IMR-90 (cell line): ENCODE results near the gene COG3. TPM values are rescaled to one million over a fixed set of nuclear protein-coding genes. Genes with fewer than 3 reads are reported as not detected.

Experiments
- ATAC-seq: fragments of 200-7000 bp; cut with Tn5 transposase; 2 replicates; pipeline ENCODE4 v1.9.1; 2020; ENCODE audit warnings: low read depth, mild to moderate bottlenecking, moderate library complexity
- BruUV-seq: library from RNA; stranded (reverse); fragments of 400-500 nt; replicated peaks from 2 replicates; lab custom pipeline; 2021; lab: Mats Ljungman, UMichigan
- CTCF ChIA-PET: fragments of 300-600 bp; formaldehyde crosslinking; extraction: SDS; loops from one replicate; lab custom pipeline; 2021; ENCODE audit warnings: antibody characterized with exemption; lab: Yijun Ruan, JAX
- POLR2A ChIA-PET: fragments of 300-600 bp; sonication (Branson Sonifier 250); formaldehyde crosslinking; loops from one replicate; lab custom pipeline; 2022; ENCODE audit warnings: antibody characterized with exemption; ENCODE audit not compliant: unreplicated experiment; lab: Charles Lee
- DNase-seq: peaks from one replicate; pipeline ENCODE4 v3.0.0; 2013
- H2AFZ ChIP-seq: replicated peaks from 2 replicates; pipeline ENCODE3; 2013; ENCODE audit warnings: low read length, mild to moderate bottlenecking; ENCODE audit not compliant: poor library complexity
- H2AK5ac ChIP-seq: 2 replicates; pipeline ENCODE4 v1.6.1; 2013; ENCODE audit warnings: low read depth, low read length, inconsistent platforms
- H2AK9ac ChIP-seq: replicated peaks from 2 replicates; pipeline ENCODE3; 2013; ENCODE audit warnings: mild to moderate bottlenecking, low read depth, low read length, moderate library complexity; ENCODE audit not compliant: poor library complexity
- H2BK120ac ChIP-seq: 2 replicates; pipeline ENCODE4 v1.6.1; 2013; ENCODE audit warnings: low read depth, low read length, inconsistent platforms
- H2BK15ac ChIP-seq: 3 replicates; pipeline ENCODE4 v1.6.1; 2013; ENCODE audit warnings: low read depth, low read length, inconsistent platforms
- H2BK20ac ChIP-seq: 2 replicates; pipeline ENCODE4 v1.6.1; 2013; ENCODE audit warnings: low read depth, mild to moderate bottlenecking, inconsistent platforms, low read length, moderate library complexity
- H2BK5ac ChIP-seq: 2 replicates; pipeline ENCODE4 v1.6.1; 2013; ENCODE audit warnings: mild to moderate bottlenecking, low read depth, low read length, inconsistent platforms; ENCODE audit not compliant: poor library complexity, severe bottlenecking
- H3K14ac ChIP-seq: replicated peaks from 2 replicates; pipeline ENCODE4 v1.6.1; 2013; ENCODE audit warnings: low read depth, low read length, inconsistent platforms
- H3K18ac ChIP-seq: 2 replicates; pipeline ENCODE4 v1.6.1; 2013; ENCODE audit warnings: low read depth, low read length, control low read depth
- H3K23ac ChIP-seq: 2 replicates; pipeline ENCODE4 v1.6.1; 2013; ENCODE audit warnings: low read depth, low read length, inconsistent platforms
- H3K27ac ChIP-seq: 2 replicates; pipeline ENCODE4 v1.5.1; 2013; ENCODE audit warnings: mild to moderate bottlenecking, control low read depth, low read length; ENCODE audit not compliant: insufficient read depth
- H3K27me3 ChIP-seq: 2 replicates; pipeline ENCODE4 v1.6.1; 2013; ENCODE audit warnings: low read length; ENCODE audit not compliant: control insufficient read depth, insufficient read depth
- H3K36me3 ChIP-seq: 2 replicates; pipeline ENCODE4 v1.6.1; 2013; ENCODE audit warnings: low read length, mixed read lengths; ENCODE audit not compliant: control insufficient read depth, insufficient read depth
- H3K4ac ChIP-seq: 2 replicates; pipeline ENCODE4 v1.6.1; 2013; ENCODE audit warnings: low read depth, low read length, inconsistent platforms
- H3K4me1 ChIP-seq: 2 replicates; pipeline ENCODE4 v1.6.1; 2013; ENCODE audit warnings: low read length, mixed read lengths; ENCODE audit not compliant: control insufficient read depth, insufficient read depth
- H3K4me2 ChIP-seq: 2 replicates; pipeline ENCODE4 v1.6.1; 2013; ENCODE audit warnings: low read depth, mild to moderate bottlenecking, control low read depth, low read length, moderate library complexity
- H3K4me3 ChIP-seq: 2 replicates; pipeline ENCODE4 v1.5.1; 2013; ENCODE audit warnings: low read depth, mild to moderate bottlenecking, control low read depth, low read length, moderate library complexity; ENCODE audit not compliant: insufficient read depth
- H3K56ac ChIP-seq: 2 replicates; pipeline ENCODE4 v1.6.1; 2013; ENCODE audit warnings: low read length, inconsistent platforms; ENCODE audit not compliant: insufficient read depth; ENCODE audit errors: extremely low read depth
- H3K79me1 ChIP-seq, 2 experiments: 2 replicates each; pipeline ENCODE4 v1.6.1; 2013; ENCODE audit warnings: low read length in 2 of 2, inconsistent platforms in 1 of 2, low read depth in 1 of 2
- H3K9ac ChIP-seq: 2 replicates; pipeline ENCODE4 v1.6.1; 2013; ENCODE audit warnings: low read depth, low read length, control low read depth
- H3K9me1 ChIP-seq: 2 replicates; pipeline ENCODE4 v1.6.1; 2013; ENCODE audit warnings: low read length, inconsistent platforms; ENCODE audit not compliant: insufficient read depth
- H3K9me3 ChIP-seq: 2 replicates; pipeline ENCODE4 v1.6.1; 2013; ENCODE audit warnings: low read length; ENCODE audit not compliant: control insufficient read depth, insufficient read depth
- H4K20me1 ChIP-seq: 2 replicates; pipeline ENCODE4 v1.6.1; 2013; ENCODE audit warnings: low read length, inconsistent platforms; ENCODE audit not compliant: insufficient read depth
- H4K5ac ChIP-seq: 2 replicates; pipeline ENCODE4 v1.6.1; 2013; ENCODE audit warnings: mild to moderate bottlenecking, low read depth, low read length, control low read depth
- H4K8ac ChIP-seq, 2 experiments: 2 replicates each; pipeline ENCODE4 v1.6.1; 2013; ENCODE audit warnings: low read depth in 2 of 2, low read length in 2 of 2, control low read depth in 1 of 2, inconsistent platforms in 1 of 2
- H4K91ac ChIP-seq: 2 replicates; pipeline ENCODE4 v1.6.1; 2013; ENCODE audit warnings: low read depth, low read length, inconsistent platforms; ENCODE audit not compliant: insufficient read depth
- BHLHE40 ChIP-seq: fragments of 150-350 bp; IDR thresholded peaks from 2 replicates; pipeline ENCODE4 v1.6.1; 2016; ENCODE audit warnings: mild to moderate bottlenecking, low read depth, low read length
- FOS ChIP-seq: fragments of 150-350 bp; IDR thresholded peaks from 2 replicates; pipeline ENCODE4 v1.6.1; 2016; ENCODE audit warnings: low read depth, low read length
- MAZ ChIP-seq: IDR thresholded peaks from 2 replicates; pipeline ENCODE4 v1.6.1; 2012; ENCODE audit warnings: low read depth, mild to moderate bottlenecking, low read length, improper control_type of control experiment, moderate library complexity, borderline replicate concordance
- NFE2L2 ChIP-seq: fragments of 150-350 bp; IDR thresholded peaks from 2 replicates; pipeline ENCODE4 v1.6.1; 2016; ENCODE audit warnings: low read depth, mild to moderate bottlenecking, low read length
- POLR2A ChIP-seq: IDR thresholded peaks from 2 replicates; pipeline ENCODE4 v1.6.1; 2012; ENCODE audit warnings: mild to moderate bottlenecking, low read depth, low read length
- RFX5 ChIP-seq: IDR thresholded peaks from 2 replicates; pipeline ENCODE4 v1.8.0; 2012; ENCODE audit warnings: low read depth, mild to moderate bottlenecking, low read length, moderate library complexity
- SMC3 ChIP-seq: fragments of 150-350 bp; IDR thresholded peaks from 2 replicates; pipeline ENCODE4 v1.6.1; 2016; ENCODE audit warnings: low read depth, mild to moderate bottlenecking, antibody characterized with exemption, low read length, moderate library complexity
- WGBS, 2 experiments: methylation state at CpG; one replicate each; pipeline versions ENCODE4 v1.1.5 to v1.1.7; 2013; ENCODE audit warnings: missing lambda C conversion rate in 2 of 2; ENCODE audit not compliant: insufficient read length in 1 of 2; ENCODE audit errors: extremely low coverage in 2 of 2; 5-methylcytosine and 5-hydroxymethylcytosine counted together
- dilution Hi-C: fragments of 300-500 bp; cut with HindIII; formaldehyde crosslinking; loops from one replicate; pipeline ENCODE4 v1.14.3; 2018; ENCODE audit warnings: low sequenced_read_pairs; ENCODE audit not compliant: unreplicated experiment
- in situ Hi-C: fragments of 300-500 bp; cut with MboI; formaldehyde crosslinking; loops from 3 replicates; pipeline ENCODE4 v1.14.3; 2019; ENCODE audit warnings: low sequenced_read_pairs, inconsistent platforms, mixed read lengths
- intact Hi-C: fragments of 100-400 bp; cut with micrococcal nuclease; formaldehyde crosslinking; loops from 2 replicates; pipeline ENCODE4 v1.10.0; 2022
- polyA plus RNA-seq, 3 experiments: library from polyadenylated mRNA; depleted of rRNA; stranded (reverse); fragments of >200 nt; gene quantifications; 2 replicates each; pipeline ENCODE4 v1.2.3, GENCODE V29; 2012; ENCODE audit warnings: low replicate concordance in 1 of 3
- total RNA-seq: library from RNA; depleted of rRNA; stranded (reverse); fragments of >200 nt; gene quantifications from 2 replicates; pipeline ENCODE4 v1.2.3, GENCODE V29; 2012
- TF ChIP-seq, protein P1 (sequence below): fragments of 150-350 bp; IDR thresholded peaks from 2 replicates; pipeline ENCODE4 v1.6.1; 2016; ENCODE audit warnings: low read depth, mild to moderate bottlenecking, low read length, moderate library complexity, borderline replicate concordance
- TF ChIP-seq, protein P2 (sequence below): conservative IDR thresholded peaks from 2 replicates; pipeline ENCODE4 v1.5.1; 2012; ENCODE audit warnings: mild to moderate bottlenecking, low read depth, low read length, improper control_type of control experiment

The COG3 gene
- total and polyA plus RNA-seq, 2 of the 4 experiments (the other 2 are of a cell fraction): 21.7 to 31.9 TPM

DNA sequence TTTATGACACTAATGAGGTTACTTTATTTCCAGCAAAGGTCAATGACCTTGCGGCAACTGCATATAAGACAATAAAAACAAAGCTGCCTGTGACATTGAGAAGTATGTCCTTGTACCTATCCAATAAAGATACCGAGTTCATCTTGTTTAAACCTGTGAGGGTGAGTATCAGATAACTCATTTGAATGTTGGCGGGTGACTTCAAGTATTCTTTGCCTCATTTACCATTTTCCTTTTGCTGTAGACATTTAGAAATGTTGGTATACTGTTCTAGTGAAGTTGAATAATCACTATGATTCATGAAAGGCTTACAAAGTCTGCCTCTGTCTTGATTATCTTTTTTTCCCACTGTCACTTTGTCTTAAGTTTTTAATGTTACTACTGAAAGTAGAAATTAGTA is 65.0 kb downstream of the COG3 start (continued):
- TF ChIP-seq RFX5: no peak
- no peak for TF ChIP-seq MAZ
- no peak for TF ChIP-seq BHLHE40

DNA sequence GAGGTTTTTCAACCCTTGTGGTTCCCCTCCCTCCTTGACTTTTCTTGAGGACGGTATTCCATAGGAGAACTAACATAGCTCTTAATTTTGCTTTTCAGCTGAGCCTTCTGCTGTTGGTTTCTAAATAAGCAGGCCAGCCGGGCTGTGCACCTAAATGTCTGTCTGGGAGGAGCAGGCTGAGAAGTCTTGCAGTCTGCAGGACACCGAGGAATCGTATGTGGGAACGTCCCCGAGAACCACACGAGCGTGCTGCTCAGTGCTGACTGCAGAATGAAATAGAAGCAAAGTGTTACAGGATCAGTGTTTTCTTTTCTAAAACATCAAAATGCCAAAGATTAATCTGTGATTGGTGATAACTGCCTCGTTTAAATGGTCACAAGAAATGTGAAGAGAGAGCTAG is 69.9 kb downstream of the COG3 start:
- H3K4me3 ChIP-seq: no peak overlapping the region
- H3K18ac ChIP-seq: no peak overlapping the region
- no peak overlapping the region for H4K8ac ChIP-seq
- BruUV-seq: no TSS peak
- no peaks in the 10 kb centered on the region for H3K9me3 ChIP-seq
- no peak overlapping the region for H2BK5ac ChIP-seq
- no peak overlapping the region for H2AK9ac ChIP-seq
- H3K27me3 ChIP-seq: no peaks in the 10 kb centered on the region
- H2AK5ac ChIP-seq: no peak overlapping the region
- no peak overlapping the region for H3K9ac ChIP-seq
- no peak for DNase-seq
- peaks cover 38% of the 10 kb centered on the region for H3K36me3 ChIP-seq
- no peak overlapping the region for H4K91ac ChIP-seq
- H3K4ac ChIP-seq: no peak overlapping the region
- peaks cover 3% of the 10 kb centered on the region; the same call in 1 of the 2 replicates for H3K4me1 ChIP-seq
- no peak overlapping the region for H2BK20ac ChIP-seq
- ATAC-seq: no peak
- no peak overlapping the region for H2BK15ac ChIP-seq
- no peak overlapping the region for H3K56ac ChIP-seq
- ChIA-PET POLR2A (no interaction called here), CTCF (no interaction called here)
- no peak overlapping the region for H2BK120ac ChIP-seq
- peaks cover 4% of the 10 kb centered on the region; the same call in 1 of the 2 replicates for H3K9me1 ChIP-seq
- no peak overlapping the region for H3K23ac ChIP-seq
- no peak overlapping the region for H3K4me2 ChIP-seq
- no peak overlapping the region for H4K5ac ChIP-seq
- H3K79me1 ChIP-seq: peaks cover 2 to 9% of the 10 kb centered on the region in 2 experiments
- in situ Hi-C loops (loop anchor here (10.0 kb wide), 1 partner anchor 60 kb away; no protein-coding TSS in a partner anchor), dilution Hi-C loops (no loop called here), intact Hi-C loops (no loop called here)
- no peak overlapping the region for H3K14ac ChIP-seq
- peaks cover 4% of the 10 kb centered on the region; the same call in 1 of the 2 replicates for H4K20me1 ChIP-seq
- WGBS, 2 experiments: 89% methylated on average over 3 of the region's 9 CpGs; no CpG with 5 or more reads in 1 of the 2 experiments
- TF ChIP-seq FOS: no peak
- no peak for TF ChIP-seq RFX5
- TF ChIP-seq NFE2L2: no peak
- no peak for TF ChIP-seq POLR2A
- no peak for TF ChIP-seq SMC3
- TF ChIP-seq MAZ: no peak
- TF ChIP-seq, protein P1, sequence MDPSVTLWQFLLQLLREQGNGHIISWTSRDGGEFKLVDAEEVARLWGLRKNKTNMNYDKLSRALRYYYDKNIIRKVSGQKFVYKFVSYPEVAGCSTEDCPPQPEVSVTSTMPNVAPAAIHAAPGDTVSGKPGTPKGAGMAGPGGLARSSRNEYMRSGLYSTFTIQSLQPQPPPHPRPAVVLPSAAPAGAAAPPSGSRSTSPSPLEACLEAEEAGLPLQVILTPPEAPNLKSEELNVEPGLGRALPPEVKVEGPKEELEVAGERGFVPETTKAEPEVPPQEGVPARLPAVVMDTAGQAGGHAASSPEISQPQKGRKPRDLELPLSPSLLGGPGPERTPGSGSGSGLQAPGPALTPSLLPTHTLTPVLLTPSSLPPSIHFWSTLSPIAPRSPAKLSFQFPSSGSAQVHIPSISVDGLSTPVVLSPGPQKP: no peak
- TF ChIP-seq, protein P2, sequence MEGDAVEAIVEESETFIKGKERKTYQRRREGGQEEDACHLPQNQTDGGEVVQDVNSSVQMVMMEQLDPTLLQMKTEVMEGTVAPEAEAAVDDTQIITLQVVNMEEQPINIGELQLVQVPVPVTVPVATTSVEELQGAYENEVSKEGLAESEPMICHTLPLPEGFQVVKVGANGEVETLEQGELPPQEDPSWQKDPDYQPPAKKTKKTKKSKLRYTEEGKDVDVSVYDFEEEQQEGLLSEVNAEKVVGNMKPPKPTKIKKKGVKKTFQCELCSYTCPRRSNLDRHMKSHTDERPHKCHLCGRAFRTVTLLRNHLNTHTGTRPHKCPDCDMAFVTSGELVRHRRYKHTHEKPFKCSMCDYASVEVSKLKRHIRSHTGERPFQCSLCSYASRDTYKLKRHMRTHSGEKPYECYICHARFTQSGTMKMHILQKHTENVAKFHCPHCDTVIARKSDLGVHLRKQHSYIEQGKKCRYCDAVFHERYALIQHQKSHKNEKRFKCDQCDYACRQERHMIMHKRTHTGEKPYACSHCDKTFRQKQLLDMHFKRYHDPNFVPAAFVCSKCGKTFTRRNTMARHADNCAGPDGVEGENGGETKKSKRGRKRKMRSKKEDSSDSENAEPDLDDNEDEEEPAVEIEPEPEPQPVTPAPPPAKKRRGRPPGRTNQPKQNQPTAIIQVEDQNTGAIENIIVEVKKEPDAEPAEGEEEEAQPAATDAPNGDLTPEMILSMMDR: no peak
- H2AFZ ChIP-seq: no peak overlapping the region
- H3K27ac ChIP-seq: no peak overlapping the region
